Left hindlimb (tissue), 1 donor: ENCODE measurements around the gene PCK2.

ENCODE experiments used
- DNase-seq: peaks from one replicate; pipeline ENCODE4 v3.0.0-alpha.2; 2018

The PCK2 gene

GRCh38 chr14:24062216-24062980 is 31.7 kb upstream of the PCK2 start:
- DNase-seq, result no peak

GRCh38 chr14:24063263-24063836 is 30.8 kb upstream of the PCK2 start:
- no peak for DNase-seq

DNA sequence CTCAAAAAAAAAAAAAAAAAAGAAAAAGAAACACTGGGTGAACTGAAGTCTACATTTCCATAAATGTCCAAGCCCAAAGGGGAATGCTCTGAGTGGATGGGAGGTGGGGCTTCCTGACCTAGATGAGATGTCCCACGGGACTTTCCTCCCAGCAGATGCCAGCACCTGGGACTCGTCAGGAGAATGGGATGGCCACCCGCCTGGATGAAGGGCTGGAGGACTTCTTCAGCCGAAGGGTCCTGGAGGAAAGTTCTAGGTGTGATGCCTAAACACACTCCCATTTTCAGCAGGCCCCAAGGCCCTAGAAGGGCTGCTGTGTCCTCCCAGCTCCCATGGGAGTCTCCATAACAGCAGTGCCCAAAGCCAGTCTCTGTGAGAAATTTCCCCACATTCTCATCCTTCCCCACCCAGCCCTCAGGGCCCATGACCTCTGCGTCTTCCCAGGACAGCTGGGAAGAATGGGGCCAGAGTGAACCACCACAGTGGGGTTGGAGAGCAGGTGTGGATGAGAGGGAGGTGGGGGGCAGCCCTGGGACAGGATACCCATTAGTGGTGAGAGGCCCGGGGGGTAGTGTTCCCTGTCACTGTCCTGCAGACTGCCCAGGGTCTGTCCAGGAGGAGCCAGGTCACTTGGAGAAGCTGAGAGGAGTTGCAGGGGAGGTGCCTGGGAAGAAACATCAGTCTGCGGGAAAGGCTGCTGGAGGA is 29.9 kb upstream of the PCK2 start:
- DNase-seq, result no peak

DNA sequence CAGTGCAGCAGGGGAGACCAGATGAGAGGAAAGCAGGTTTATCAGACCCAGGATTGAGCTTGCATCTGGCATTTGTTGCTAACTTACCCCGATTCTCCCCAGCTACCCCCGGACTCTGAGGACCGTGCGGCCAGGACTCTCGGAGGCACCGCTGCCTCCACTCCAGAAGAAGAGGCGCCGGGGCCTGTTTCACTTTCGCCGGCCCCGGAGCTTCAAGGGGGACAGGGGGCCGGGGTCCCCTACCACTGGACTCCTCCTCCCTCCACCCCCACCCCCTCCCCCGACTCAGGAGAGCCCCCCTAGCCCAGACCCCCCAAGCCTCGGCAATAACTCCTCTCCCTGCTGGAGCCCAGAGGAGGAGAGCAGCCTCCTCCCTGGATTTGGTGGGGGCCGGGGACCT is 29.3 kb upstream of the PCK2 start:
- no peak for DNase-seq

- DNase-seq, result no peak
Measured at GRCh38 chr14:24065408-24065807, 28.7 kb upstream of the PCK2 start.

GRCh38 chr14:24066496-24067132 is 27.5 kb upstream of the PCK2 start:
- no peak for DNase-seq

DNA sequence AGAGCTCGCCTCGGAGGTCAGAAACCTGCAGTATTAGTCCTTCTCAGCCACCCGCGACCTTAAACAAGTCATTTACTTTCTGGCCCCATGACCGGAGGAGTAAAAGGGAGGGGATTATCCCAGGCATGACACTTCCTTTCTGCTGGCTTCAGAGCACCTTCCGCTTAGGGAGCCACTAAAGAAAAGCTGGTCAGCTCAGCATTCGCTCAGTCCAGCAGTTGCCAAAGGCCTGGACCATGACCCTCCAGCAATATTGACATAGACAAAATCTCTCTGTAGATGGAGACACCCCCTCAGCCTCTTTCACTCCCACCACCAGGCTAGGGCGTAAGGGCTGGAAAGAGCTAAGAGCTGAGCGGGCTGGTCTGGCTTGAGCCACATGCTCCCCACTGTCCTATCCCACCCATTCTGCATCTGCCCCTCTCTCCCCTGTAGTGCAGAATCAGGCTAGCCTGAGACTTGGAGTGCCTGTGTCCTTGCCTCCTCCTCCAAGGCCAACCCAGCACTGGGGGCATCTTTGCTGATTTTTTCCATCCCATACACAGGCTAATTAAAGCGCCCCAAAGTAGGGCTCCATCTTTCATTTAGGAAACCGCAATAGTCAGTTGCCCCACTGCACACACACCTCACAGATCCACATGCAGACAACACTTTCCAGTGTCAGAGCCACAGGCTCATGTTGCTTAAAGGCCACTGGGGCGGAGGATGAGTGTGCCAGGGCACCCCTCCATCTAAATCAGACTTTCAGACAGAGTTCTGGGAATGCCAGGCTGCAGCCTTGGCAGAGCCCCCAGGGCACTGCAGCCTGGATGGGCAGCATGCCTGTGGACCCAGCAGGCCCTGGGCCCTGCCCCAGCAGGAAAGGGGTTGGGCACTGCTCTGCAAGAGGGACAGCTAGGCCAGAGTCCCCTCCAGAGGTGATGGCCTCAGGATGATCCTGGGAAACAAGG is 26.7 kb upstream of the PCK2 start:
- no peak for DNase-seq

- no peak for DNase-seq
Measured at GRCh38 chr14:24068711-24069410, 25.2 kb upstream of the PCK2 start.

- DNase-seq, result no peak
Measured at GRCh38 chr14:24069411-24069735, 24.7 kb upstream of the PCK2 start.

- no peak for DNase-seq
Measured at GRCh38 chr14:24070285-24071143, 23.6 kb upstream of the PCK2 start.

GRCh38 chr14:24071144-24071697 is 22.9 kb upstream of the PCK2 start, which contains the start of gene CPNE6:
TSS of gene CPNE6 (plus strand) at chr14:24071562. CDS start at chr14:24072937, 1,375 bp downstream.
- DNase-seq, result no peak

DNA sequence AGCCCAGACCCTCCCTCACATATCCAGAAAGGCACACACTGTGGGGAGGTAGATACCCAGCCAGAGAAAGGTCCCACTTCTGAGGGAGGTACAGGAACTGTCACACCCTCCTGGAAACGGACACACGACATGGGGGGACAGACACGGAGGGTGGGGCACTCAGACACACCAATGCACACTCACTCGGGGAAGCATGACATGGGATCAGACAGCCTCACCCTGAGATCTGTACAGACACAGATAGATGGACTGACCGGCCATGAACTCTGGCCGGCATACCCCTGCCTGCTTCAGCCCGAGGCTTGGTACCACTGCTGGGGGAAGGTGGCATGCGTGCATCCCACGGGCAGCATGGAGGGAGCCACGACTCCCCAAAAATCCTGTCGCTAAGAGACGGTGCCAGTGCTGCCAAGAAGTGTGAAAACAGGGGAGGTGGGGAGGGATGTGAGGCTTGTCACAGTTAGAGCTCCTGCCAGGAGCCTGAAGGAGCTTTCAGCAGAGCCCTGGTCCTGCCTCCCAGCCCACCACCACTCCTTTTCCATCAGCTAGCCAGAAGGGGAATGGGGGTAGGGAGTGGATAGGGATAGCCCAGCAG is 22.2 kb upstream of the PCK2 start:
- no peak for DNase-seq

DNA sequence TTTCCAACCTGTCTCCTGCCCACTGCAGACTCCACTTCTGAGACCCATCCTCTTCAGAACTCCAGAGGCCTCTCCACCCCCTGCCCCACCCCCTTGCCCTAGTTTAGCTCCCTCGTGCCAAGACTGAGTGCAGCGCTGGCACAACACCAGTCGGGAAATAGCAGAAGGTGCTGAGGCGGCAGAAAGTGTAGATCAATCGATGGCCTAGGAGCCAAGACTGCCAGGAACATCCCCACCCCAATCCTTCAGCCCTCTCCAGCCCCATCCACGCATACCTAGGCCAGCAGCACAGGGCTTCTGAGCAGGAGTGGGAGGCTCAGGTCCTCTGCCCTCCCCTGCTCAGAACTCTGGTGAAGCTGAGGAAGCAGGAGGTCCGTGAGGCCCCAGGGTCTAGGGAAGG is 21.7 kb upstream of the PCK2 start:
- no peak for DNase-seq

GRCh38 chr14:24072881-24073877 is 20.9 kb upstream of the PCK2 start:
- DNase-seq, result no peak

DNA sequence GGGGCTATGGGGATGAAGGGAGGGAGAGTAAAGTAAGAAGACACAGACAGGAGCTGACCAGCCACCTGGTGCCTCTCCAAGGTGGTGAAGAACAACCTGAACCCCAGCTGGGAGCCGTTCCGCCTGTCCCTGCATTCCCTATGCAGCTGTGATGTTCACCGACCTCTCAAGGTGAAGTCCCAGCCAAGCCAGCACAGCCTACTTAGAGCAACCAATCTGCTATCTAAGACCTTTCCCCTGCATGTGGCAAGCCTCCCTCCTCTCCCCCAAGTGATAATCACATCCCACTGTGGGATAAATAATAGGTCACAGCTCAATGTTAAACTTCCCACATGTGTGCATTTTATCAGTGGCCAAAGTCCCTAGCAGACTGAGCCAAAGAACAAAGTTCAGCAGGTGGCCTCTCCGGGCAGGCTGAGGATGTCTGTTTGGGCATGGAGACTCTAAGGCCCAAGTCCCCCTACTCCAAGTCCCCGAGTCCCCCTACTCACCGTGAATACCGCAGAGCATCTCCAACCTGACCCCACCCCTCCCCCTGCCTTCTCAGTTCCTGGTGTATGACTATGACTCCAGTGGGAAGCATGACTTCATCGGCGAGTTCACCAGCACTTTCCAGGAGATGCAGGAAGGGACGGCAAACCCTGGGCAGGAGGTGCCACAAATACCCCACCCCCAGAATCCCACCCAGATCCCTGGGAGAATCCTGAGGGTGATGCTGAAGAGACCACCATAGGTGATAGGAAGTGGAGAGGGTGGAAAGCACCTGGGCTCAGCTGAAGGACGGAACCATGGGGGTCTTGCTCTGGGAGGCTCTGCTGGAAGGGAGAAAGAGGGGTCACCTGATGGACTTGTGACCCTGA is 19.3 kb upstream of the PCK2 start:
- DNase-seq, result no peak

DNA sequence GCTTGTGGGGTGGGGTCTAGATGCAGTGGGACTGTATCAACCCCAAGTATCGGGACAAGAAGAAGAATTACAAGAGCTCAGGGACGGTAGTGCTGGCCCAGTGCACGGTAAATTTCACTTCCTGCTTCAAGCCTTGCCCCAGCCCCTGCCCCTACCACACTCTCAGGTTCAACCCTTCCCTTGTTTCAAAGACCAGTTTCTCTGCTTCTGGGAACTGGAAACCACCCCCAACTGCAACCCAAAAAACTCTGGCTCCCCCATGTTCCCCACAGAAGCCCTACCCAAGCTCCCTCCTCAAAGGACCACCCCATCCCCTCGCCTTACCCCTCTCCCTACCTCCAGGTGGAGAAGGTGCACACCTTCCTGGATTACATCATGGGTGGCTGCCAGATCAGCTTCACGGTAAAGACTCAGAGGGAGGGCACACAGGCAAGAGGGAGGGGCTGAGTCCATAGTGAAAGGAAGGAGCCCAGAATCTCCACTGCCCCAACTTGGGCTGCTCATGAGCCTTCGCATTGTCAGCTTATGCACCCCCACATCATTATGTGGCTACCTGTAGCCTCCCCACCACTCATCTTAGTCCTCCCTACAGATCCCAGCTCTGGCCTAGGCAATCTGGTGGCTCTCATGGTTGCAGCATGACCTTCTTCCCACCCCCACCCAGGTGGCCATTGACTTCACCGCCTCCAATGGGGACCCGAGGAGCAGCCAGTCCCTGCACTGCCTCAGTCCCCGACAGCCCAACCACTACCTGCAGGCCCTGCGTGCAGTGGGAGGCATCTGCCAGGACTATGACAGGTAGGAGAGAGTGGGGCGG is 18.4 kb upstream of the PCK2 start:
- no peak for DNase-seq

DNA sequence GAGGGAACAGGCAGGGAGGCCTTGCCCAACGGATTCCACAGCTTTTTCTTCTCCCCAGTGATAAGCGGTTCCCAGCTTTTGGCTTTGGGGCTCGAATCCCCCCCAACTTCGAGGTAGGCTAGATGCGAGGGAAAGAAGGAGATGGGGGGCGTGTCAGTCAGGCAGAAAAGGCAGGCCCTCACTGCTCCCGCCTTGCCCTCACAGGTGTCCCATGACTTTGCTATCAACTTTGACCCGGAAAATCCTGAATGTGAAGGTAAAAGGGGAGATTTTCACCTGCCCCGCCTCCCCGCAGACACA is 17.9 kb upstream of the PCK2 start:
- DNase-seq, result no peak
